Fibroblast of the conjunctiva (primary cell): ENCODE measurements around the gene DLG5.

Source experiments
- DNase-seq: peaks from one replicate; pipeline ENCODE4 v3.0.0-alpha.2; 2010; ENCODE audit warnings: low read depth

DLG5 gene

DNA sequence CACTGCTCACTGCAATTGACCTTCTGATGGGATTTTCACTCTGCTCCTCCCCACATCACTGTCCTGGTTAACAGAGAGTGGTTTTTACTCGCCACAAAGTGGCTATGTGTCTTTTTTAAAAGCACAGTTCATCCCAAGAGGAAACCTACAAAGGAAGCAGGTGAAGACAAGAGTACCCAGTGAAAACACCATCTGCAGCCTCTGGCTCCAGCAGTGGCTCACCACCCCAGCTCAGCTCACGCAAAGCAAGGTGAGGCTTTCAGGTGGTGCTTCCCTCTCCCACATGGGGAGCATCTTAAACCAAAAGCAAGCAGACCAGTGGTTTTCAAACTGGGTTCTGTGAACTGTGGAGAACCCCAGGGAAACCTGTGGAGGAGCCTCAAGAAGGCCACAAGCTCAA is 14.0 kb downstream of the DLG5 start:
- no peak for DNase-seq

DNA sequence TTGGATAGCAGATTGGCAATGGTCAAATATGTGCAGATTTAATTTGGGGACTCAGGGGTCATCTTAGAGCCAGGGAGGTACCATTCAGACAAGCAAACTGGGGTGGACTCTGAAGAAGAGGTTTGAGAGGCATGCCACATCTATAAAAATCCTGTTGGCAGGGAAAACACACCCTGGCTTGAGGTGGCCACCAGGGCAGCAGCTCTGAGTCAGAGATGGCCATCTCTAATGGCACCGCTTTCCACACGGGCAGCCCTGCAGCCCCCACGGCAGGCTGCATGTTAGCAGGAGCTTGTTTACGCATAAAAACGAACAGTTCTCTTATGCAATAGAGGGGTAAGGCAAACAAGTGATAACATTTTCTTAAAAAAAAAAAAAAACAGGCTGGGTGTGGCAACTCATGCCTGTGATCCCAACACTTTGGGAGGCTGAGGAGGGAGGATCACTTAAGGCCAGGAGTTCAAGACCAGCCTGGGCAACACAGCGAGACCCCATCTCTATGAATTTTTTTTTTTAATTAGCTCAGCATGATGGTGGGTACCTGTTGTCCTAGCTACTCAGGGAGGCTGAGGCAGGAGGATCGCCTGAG is 14.9 kb downstream of the DLG5 start:
- DNase-seq: no peak

DNA sequence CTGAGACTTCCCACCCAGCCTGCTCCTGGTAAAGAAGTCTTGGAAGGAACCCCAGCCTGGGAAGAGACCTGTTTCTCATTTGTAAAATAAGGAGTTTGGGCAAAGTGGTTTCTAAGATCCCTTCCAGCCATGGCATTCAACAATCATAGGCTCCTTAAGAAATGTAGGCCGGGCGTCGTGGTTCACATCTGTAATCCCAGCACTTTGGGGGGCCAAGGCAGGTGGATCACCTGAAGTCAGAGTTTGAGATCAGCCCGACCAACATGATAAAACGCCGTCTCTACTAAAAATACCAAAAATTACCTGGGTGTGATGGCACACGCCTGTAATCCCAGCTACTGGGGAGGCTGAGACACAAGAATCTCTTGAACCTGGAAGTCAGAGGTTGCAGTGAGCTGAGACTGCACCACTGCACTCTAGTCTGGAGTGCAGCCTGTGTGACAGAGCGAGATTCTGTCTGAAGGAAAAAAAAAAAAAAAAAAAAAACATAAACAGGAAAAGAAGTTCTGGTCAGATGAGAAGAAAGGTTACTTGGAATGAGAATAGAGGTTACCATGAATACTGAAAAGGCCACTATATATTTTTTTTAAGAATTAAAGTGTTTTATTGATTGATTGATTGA is 15.9 kb downstream of the DLG5 start:
- no peak for DNase-seq

DNA sequence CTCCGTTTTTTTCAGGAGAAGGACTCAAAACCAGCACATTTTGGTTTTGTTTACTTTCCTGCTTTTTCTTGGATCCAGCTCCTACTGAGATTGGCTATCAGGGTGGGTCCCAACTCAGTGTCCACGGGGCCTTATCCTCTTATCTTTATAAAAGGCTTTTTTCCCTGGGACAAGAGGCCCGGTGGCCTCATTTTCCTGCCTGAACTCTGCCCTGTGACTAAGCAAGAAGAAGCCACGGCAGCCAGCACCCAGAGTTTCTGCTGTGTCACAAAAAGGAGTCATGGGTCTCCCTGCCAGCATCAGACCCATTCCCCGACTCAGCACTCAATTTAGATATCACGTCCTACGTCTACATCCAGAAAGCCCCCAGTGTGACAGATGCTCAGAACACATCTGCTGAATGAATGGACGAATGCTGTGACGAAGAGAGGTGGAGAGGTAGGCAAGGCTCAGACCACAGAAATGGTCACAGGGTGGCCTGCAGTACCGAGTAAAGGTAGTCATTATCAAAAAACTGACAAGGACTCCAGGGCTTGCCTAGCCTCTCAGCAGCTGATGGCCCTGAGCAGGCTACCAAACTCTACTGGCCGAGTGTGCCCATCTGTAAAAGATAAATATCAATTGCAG is 16.7 kb downstream of the DLG5 start:
- no peak for DNase-seq

DNA sequence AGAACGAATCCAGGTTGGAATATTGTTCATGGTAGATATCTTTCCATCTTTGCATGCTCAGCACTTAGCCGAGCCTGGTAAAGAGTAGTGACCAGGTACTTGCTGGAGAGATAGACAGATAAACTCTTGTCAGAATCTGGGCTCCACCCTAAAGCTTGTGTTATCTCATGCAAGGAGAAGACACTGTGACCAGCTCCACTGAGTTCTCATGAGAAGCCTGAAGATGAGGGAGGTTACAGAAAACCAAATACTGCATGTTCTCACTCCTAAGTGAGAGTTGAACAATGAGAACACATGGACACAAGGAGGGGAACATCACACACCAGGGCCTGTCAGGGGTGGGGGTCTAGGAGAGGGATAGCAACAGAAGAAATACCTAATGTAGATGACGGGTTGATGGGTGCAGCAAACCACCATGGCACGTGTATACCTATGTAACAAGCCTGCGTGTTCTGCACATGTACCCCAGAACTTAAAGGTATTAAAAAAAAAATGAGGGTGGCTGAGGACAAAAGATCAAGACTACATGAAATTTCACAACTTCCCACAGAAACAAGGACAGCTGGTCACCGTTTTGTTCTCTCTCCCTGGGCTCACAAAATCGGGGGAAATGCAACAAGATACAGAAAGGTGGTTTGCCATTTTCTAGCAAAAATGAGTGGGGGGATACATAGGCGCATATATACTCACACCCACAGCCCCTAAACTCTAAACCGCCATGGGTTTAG is 17.4 kb downstream of the DLG5 start:
- DNase-seq: no peak

DNA sequence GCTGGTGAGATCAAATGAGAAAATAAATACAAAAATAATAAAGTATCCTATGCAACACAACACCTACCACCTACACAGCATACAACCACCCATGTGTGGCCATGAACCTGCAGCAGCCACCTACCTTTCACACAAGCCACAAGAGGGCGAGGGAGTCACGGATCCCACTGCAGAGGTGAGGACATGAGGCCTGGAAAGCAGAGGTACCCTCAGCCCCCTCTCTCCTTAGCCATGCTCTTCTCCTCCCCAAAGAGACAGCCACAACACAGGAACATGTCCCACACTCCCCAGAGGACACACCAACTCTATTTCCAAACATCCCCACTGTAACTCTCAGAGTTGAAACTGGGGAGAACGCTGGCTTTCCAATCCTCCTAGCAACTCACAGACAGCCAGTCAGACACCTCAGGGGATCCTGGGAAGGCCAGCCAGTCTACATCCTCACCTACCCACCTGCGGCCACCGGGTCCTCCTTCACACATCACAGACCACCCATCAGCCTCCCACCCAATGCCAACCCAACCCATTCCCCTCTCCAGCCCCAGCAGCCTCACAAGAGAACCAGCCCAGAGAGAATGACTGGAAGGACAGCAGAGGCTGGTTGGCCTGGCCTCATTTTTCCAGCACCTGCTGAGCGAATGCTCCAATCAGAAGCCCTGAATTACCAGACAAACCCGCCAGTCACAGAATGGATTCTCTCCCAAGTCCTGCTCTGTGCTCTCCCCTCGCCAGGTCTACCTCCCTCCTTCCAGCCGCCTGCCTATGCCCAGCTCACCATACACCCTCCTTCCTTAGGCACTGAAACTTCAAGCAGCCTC is 18.4 kb downstream of the DLG5 start:
- DNase-seq: no peak

DNA sequence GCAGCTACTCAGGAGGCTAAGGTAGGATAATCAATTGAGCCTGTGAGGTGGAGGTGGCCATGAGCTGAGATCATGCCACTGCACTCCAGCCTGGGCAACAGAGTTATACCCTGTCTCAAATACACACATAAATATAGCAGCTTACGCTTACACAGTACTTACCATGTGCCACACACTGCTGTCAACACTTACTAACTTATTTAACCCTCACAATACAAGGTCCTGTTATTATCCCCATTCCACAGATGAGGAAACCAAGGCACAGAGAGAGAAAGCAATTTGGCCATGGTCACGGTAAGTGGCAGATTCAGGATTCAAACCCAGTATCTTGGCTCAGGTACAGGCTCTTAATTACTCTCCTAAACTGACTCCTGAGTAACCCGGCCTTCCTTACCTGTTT is 19.1 kb downstream of the DLG5 start:
- DNase-seq: no peak

DNA sequence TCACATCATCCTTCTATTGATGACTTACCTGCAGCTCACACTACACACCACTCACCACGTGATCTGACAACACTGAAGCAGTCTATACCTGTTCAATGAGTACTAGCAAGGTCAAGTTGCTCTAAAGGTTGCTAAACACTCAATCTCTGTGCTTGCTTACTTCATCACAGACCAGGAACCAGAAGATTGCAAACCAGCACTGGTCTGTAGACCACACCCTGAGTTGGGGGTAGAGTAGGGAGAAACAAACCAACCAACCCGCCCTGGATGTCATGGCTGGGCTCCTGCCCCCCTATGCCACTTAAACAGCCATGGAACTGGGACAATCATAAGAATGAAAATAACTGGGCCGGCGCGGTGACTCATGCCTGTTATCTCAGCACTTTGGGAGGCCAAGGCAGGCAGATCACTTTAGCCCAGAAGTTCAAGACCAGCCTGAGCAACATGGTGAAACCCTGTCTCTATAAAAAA is 19.6 kb downstream of the DLG5 start:
- DNase-seq: no peak

DNA sequence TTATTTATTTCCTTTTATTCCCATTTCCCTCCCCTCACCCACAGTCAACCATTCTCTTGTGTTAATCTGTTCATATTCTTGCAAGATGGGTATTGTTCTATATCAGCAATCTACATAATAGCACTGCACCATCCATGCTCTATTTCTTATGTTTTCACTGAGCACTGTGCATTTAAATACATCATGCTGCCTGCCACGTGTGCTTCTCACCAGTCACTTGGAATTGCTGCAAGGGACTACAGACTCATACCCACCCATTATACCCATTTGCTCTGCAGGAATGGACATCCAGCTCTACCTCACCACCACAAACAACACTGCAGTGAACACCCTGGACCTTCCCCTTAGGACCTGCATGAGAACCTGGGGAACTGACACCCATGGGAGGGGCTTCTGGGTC is 20.8 kb downstream of the DLG5 start:
- DNase-seq: no peak

DNA sequence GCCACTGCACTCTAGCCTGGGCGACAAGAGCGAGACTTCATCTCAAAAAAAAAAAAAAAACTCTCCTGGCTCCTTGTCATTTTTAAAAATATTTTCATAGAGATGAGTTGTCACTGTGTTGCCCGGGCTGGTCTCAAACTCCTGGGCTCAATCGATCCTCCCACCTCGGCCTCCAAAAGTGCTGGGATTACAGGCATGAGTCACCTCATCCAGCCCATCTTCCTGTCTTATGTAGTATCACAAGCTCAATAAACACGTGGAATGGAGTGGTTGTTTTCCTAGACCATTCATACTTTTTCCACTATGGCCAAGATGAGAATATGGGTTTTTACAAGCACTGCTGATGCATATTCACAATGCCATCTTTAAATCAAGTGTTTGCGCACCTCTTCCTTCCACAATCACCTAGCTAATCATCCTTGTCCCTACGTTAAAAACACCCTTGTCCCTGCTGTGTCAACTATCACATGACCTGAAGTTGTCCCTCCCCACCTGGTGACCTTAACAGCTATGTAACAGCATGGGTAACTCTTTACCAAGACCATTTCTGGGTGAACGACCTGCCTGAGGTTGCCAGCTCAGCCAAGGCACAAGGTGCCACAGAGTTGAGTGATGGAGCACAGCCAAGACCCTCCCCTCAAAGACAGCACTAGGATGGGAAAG is 21.3 kb downstream of the DLG5 start:
- DNase-seq: no peak

DNA sequence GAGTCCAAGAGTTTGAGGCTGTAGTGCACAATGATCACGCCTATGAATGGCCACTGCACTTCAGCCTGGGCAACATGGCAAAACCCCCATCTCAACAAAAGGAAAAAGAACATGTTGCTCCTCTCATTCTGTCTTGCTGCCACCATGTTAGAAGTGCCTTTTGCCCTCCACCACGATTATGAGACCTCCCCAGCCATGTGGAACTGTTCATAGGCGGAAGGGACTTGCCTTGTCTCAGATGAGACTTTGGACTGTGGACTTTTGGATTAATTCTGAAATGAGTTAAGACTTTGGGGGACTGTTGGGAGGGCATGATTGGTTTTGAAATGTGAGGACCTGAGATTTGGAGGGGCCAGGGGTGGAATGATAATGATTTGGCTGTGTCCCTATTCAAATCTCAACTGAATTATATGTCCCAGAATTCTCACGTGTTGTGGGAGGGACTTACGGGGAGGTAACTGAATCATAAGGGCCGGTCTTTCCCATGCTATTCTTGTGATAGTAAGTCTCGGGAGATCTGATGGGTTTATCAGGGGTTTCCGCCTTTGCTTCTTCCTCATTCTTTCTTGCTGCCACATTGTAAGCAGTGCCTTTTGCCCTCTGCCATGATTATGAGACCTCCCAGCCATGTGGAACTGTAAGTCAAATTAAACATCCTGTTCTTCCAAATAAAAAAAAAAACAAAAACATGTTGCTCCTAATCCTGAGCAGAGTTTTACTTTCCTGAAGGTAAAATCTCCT is 22.3 kb downstream of the DLG5 start:
- DNase-seq: no peak

DNA sequence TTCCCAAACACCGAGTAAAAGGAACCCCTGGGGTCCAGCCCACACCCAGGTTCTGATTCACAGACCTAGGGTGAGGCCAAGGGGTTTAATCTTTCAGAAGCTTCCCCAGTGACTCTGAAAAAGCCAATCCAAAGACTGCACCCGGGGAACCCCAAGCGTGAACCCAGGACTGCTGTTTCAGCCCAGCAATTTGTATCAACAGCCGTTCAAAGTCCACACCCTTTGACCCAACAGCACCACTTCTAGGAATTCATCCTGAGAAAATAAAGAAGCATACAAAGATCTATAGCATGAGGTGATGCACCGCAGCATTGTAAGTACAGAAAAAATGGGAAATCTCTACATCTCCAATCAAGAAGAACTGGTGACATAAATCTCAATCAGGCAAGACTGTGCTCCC is 24.4 kb downstream of the DLG5 start:
- no peak for DNase-seq

DNA sequence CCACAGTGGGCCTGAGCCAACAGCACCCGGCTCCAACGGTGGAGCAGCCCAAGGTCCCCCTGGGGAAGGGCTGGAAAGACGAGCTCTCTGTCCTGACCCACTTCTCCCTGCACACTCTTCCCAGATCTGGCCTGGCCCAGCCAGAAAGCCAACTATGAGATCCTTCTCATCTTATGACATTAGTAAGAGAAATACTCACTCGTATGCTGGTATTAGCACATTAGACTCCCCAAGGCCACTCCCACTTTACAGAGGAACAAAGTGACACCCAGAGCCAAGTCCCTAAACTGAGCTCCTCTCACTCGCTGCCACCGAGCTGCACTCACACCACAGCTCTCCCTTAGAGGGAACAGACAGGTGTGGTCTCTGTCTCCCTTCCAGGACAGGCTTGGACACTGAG is 24.8 kb downstream of the DLG5 start:
- no peak for DNase-seq

DNA sequence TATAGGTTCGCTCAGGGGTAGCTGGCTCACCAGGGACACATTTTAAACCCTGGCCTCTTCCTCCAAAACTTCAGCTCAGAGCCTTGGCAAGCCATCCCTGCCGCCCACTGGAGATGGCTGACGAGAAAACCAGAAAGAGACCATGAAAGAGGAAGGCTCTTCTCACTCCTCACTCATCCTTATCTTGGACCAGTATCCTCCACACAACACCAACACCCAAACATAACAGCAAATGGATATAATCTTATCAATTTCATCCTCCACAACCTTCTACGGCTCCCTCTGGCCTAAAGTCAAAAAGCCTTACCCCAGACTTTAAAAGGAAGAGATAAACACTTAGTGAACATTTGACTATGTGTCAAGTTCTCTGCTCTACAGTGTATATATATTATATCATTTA is 26.9 kb downstream of the DLG5 start:
- no peak for DNase-seq

DNA sequence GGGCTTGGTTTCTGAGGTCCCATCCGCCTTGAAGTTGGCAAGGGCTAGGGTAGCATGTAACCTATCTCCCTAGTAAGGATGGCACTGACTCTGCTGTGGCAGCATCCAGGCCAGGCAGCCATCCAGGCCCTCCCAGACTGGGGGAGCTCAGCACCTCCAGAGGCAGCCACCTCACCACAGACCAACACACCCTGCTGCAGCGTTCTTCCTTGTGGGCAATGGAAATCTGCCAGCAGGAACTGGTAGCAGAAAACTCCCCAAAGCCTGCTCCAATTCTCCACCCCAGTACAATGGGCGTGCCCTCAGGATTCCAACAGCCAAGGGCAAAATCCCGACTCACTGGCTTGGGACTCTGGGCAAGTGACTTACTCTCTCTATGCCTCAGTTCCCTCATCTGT is 27.5 kb downstream of the DLG5 start:
- peak; percentile 28 for DNase-seq

DNA sequence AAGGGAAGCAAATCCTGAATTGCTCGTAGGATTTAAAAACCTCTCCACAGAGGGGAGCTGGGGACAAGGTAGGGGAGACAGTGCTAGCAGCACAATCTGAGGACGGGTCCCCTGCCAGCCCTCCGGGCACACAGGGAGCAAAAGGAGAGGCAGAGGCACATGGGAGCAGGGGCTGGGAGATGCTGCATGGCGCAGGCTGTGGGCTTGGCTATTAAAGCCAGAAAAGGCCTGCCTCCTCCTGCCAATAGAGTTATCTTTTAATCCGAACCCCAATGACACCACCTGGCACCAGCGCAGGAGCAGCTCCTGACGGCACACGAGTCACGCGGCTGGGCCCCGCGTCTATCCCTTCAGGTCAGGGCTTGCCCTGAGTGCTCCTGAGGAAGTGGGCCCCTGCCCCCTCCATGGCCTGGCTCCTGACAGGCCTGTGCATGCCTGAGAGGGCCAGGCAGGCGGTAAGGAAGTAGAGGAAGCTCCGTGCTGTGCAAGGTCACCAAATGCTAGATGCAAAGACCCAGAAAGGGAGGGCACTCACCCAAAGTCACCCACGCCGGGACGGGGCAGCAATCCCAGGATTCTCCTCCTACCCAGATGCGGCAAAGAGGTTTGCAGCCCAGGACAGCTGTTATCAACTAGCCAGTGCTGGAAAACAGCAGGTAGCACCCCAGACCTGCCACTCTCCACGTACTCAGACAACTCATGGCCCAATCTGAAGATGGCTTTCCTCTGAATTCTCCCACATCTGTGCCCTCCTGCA is 28.1 kb downstream of the DLG5 start:
- no peak for DNase-seq

DNA sequence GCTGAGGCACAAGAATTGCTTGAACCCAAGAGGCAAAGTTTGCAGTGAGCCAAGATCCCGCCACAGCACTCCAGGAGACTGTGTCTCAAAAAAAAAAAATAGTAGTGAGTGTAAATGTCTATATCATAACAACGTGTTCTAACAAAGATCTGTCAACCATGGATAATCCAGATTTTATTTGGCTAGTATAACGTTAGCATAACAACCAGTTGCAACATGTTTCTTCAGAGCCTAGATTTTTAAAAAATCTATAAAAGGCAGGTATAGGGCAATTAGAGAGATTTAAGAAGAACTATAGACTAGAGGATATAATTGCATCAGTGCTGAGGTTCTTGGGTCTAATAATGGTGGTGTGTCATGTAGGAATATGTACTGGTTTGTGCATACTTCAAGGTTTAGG is 30.5 kb downstream of the DLG5 start:
- DNase-seq: no peak

DNA sequence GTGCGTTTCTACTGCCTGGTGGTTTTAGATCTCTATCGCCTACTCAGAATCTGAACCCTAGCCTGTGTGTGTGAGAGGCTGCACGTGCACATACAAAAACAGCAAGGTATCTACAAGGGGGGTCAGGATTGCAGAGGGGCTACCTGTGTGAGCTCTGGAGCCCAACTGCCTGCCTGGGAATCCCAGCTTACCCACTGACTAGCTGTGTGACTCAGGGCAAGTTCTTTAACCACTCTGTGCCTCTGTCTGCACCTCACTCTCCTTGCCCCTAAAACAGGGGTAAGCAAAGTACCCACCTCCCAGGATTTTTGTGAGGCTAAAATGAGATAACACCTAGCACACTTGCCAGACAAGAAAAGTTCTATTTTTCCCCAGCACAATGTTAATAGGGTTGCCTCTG is 32.5 kb downstream of the DLG5 start:
- DNase-seq: no peak

DNA sequence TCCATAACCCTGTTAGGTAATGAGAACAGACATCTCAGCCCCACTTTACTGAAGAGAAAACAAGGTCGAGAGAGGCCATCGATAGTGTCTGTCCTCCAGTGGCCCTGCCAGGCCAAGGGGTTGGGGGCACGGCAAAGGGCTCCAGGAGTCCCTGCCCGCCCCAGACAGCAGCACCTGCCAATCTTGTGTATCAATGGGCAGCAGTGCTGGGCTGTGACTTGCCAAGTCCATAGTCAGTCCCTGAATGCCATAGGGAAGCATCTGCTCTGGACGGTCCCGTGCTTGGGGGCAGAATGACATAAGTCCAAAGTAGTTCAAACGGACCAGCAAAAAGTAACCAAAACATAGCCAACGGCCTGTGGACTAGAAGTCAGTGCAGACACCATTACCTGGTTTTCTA is 33.2 kb downstream of the DLG5 start:
- no peak for DNase-seq

DNA sequence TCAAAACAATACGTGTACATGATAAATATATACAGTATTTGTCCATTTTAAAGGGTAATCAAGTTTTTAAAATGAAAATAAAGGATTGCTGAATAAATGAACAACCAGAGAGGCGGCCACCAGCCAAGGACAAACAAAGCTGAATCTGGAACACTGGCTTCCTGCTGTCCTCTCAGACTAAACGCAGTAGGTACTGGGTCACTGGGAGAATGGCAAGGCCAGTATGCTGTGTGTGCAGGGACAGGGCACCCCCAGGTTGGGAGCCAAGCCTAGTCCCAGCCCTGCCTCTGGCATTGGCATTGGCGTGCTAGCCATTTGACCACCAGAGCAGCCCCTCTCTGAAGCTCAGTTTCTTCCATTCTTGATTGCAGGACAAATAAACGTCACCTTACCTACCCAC is 33.8 kb downstream of the DLG5 start:
- DNase-seq: no peak
